NOMO-1 (cell line): ENCODE measurements around the gene POT1.
"Not testable (repeated sequence)": the region's sequence is repeated elsewhere in the genome, so short reads cannot be mapped to it uniquely, and the experiment has no call there.

Experiments
- DNase-seq, 2 experiments: peaks; one replicate each; lab custom pipeline; 2025; ENCODE audit not compliant: unreplicated experiment in 2 of 2; lab: John Stamatoyannopoulos, UW

POT1 gene

GRCh38 chr7:124929467-124930172 lies at the start of gene POT1:
Gene POT1, minus strand, starts transcription at chr7:124929825. Its CDS starts 32,652 bp downstream, at chr7:124897173.
- peak; percentile 87 to 92 for DNase-seq

DNA sequence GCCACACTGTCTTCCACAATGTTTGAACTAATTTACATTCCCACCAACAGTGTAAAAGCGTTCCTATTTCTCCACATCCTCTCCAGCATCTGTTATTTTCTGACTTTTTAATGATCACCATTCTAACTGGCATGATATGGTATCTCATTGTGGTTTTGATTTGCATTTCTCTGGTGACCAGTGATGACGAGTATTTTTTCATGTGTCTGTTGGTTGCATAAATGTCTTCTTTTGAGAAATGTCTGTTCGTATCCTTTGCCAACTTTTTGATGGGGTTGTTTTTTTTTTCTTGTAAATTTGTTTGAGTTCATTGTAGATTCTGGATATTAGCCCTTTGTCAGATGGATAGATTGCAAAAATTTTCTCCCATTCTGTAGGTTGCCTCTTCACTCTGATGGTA lies 45.5 kb upstream of the POT1 start:
- DNase-seq = not testable (repeated sequence)

GRCh38 chr7:124965553-124965952 lies 35.9 kb upstream of the POT1 start:
- no peak for DNase-seq

- DNase-seq = no peak
Measured at GRCh38 chr7:124959676-124960075, 30.1 kb upstream of the POT1 start.

- DNase-seq = not testable (repeated sequence)
Measured at GRCh38 chr7:124957952-124958351, 28.3 kb upstream of the POT1 start.

DNA sequence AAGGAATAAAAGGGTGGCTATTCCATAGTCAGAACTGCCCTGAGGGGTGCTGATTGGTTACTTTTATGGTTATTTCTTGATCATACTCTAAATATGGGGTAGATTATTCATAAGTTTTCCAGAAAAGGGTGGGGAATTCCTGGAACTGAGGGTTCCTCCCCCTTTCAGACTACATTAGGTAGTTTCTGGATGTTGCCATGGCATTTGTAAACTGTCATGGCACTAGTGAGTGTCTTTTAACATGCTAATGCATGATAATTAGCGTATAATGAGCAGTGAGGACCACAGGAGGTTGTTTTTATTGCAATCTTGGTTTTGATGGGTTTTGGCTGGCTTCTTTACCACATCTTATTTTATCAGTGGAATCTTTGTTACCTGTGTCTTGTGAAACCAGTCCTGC lies 26.5 kb upstream of the POT1 start:
- no peak for DNase-seq

- DNase-seq = no peak
Measured at GRCh38 chr7:124954790-124955189, 25.2 kb upstream of the POT1 start.

DNA sequence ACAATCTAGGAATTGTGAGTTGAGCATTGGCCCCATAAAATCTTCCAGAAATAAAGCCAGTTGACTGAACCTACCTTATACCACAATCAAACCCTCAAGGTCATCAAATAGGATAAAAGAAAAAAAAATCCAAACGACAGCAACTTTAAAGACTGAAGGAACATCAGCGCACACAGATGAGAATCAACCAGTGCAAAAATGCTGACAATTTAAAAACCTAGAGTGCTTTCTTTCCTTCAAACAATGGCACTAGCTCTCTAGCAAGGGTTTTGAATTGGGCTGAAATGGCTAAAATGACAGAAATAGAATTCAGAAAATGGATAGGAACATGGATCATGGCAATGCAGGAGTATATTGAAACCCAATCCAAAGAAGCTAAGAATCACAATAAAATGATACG lies 16.1 kb upstream of the POT1 start:
- DNase-seq = no peak

DNA sequence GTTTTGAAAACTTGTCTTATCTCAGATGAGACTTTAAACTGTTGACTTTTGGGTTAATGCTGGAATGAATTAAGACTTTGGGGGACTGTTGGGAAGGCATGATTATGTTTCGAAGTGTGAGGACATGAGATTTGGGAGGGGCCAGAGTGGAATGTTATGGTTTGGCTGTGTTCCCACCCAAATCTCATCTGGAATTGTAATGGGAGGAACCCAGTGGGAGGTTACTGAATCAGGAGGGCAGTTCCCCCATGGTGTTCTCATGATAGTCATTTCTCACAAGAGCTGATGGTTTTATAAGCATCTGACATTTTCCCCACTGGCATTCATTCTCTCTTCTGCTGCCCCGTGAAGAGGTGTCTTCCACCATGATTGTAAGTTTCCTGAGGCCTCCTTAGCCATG lies 13.8 kb upstream of the POT1 start:
- no peak for DNase-seq

DNA sequence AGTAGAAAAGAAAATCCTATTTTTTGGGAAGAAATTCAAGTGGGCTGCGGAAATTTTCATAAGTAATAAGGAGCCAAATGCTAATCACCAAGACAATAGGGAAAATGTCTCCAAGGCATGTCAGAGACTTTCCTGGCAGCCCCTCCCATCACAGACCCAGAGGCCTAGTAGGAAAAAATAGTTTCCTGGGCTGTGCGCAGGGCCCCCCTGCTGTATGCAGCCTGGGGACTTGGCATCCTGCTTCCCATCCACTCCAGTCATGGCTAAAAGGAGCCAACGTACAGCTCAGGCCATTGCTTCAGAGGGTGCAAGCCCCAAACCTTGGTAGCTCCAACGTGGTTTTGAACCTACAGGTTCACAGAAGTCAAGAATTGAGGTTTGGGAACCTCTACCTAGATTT lies 12.8 kb upstream of the POT1 start:
- DNase-seq = no peak

GRCh38 chr7:124940306-124940705 lies 10.7 kb upstream of the POT1 start:
- DNase-seq = no peak

DNA sequence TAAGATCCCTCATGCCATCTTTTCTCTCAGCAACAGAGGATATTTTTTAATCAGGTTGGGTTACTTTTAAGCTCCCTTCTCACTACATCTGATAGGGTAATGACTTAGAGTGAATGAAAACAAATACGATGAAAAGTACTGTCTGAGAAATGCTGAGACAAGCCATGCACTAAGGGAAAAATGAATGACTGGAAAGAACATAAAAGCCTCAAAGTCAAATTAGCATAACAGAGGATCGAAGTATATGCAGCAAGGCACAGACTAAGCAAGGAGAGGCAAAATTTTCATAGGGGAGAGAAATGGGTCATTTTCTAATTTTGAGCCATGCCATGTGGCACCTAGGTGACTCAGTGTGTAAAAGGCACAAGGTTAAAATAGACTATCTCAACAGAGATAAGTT lies 8.5 kb upstream of the POT1 start:
- no peak for DNase-seq

DNA sequence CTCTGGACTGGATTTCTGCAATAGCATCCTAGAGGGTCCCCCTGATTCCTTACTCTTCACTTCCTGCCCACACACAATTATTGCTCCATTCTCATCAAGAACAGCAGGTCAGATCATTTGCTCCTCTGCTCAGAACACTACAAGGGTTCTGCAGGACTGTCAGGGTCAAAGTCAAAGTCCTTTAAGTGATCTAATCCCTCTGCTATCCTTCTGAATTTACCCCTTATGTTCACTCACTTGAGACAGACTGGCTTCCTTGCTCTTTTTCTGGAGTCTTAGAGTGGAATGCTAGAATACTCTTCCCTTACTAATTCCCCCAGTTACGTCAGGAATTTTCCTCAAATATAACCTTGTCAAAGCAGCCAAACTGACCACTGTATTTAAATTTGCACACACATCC lies 7.5 kb upstream of the POT1 start:
- DNase-seq = no peak

- no peak for DNase-seq
Measured at GRCh38 chr7:124934841-124935240, 5.2 kb upstream of the POT1 start.

DNA sequence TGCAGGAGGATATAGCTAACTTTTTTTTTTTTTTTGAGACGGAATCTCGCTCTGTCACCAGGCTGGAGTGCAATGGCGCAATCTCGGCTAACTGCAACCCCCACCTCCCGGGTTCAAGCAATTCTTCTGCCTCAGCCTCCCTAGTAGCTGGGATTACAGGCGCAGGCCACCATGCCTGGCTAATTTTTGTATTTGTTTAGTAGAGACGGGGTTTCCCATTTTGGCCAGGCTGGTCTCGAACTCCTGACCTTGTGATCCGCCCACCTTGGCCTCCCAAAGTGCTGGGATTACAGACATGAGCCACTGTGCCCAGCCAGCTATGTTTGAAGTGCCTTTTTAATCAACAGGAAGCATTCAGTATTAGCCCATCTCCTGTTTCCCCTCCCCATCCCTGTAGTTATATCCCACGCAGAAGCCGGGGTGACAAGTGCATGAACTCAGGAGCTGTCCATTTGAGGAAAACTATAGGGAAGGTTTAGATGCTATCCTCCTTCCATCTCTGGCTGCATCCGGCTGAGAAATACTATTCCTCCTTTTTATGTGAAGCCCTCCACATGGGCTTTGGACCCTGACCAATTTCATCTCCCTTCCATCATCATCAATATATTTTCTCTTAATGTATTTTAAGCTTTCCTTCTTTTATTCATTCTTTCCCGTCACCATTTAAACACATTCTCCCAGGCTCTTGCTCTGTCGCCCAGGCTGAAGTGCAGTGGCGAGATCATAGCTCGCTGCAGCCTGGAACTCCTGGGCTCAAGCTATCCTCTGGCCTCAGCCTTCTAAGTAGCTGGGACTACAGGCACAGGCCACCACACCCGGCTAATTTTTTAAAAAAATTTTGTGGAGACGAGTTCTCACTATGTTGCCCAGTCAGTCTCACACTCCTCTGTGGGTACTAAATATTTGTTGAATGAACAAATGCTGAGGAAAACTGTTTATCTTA lies 1.3 kb upstream of the POT1 start:
- no peak for DNase-seq

- DNase-seq = no peak
Measured at GRCh38 chr7:124930173-124930623, 573 bp upstream of the POT1 start.

DNA sequence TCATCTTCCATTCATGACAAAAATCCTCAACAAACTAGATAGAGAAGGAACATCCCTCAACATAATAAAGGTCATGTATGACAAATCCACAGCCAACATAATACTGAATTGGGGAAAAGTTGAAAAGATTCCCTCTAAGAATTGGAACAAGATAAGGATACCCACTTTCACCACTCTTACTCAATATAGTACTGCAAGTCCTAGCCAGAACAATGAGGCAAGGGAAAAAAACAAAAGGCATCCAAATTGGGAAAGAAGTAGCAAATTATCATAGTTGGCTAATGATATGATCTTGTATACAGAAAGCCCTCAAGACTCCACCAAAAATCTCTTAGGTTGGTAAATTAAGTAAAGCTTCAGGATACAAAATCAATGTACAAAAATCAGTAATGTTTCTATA lies 4.7 kb downstream of the POT1 start:
- DNase-seq = no peak

GRCh38 chr7:124922200-124922599 lies 7.4 kb downstream of the POT1 start:
- no peak for DNase-seq

GRCh38 chr7:124919841-124920240 lies 9.8 kb downstream of the POT1 start:
- no peak for DNase-seq

- DNase-seq = no peak
Measured at GRCh38 chr7:124918662-124919061, 11.0 kb downstream of the POT1 start.

DNA sequence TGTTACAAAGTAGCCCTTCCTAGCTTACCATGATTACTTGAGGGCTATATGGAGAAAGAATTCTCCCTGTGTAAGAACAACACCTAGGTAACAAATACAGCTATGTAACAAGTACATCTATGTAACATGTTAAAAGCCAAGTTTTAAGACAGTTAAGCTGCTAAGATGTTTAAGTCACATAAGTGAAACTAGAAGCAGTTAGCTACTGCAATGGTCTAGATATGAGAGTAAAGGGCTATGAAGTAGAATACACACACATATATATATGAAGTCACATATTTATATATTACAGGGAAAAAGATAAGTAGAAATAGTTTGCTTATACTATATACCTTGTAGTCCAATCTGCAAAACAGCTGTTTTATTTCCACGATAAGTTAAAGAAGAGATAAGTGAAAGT lies 14.4 kb downstream of the POT1 start:
- DNase-seq = no peak

DNA sequence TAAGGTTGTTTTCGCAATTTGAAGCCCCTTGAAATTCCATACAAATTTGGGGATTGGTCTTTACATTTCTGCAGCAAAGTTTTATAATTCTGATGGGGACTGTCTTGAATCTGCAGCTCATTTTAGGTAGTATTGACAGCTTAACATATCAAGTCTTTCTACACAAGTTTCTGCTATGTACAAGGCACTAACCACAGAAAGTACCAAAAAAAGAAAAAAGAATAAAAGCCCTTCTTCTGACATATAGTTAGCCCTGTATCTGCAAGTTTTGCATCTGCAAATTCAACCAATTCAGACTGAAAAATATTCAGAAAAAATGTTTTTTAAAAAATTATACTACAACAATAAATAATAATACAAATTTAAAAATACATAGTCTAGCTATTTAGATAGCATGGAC lies 15.3 kb downstream of the POT1 start:
- no peak for DNase-seq
